Gastrocnemius medialis (tissue), 4 donors: ENCODE measurements around the gene ACVR1. TPM values are rescaled to one million over a fixed set of nuclear protein-coding genes. Genes with fewer than 3 reads are reported as not detected.

Source experiments
- ATAC-seq, 2 donors: fragments of 150-250 bp; one replicate each; pipeline ENCODE4 v1.9.1; 2016
- DNase-seq, 2 donors: peaks; one replicate each; pipeline ENCODE4 v3.0.0-alpha.2; 2019
- H3K27ac ChIP-seq, 4 donors: fragments of 200-600 bp; sonication (generic); 1 replicate in 1 of 4; 2 replicates in 3 of 4; pipeline ENCODE4 v1.5.1; 2016 to 2018; ENCODE audit warnings: mild to moderate bottlenecking in 2 of 4, moderate library complexity in 1 of 4
- H3K27me3 ChIP-seq, 3 donors: fragments of 200-600 bp; sonication (generic) in 2 of 3; 1 replicate in 1 of 3; 2 replicates in 2 of 3; pipeline versions ENCODE4 v1.5.1 to v1.6.0; 2016 to 2019; ENCODE audit warnings: mild to moderate bottlenecking in 1 of 3, moderate library complexity in 1 of 3
- H3K36me3 ChIP-seq, 2 donors: fragments of 200-600 bp; sonication (generic) in 1 of 2; one replicate each; pipeline ENCODE4 v1.5.1; 2017 to 2018
- H3K4me1 ChIP-seq, 2 donors: fragments of 200-600 bp; sonication (generic) in 1 of 2; one replicate each; pipeline ENCODE4 v1.5.1; 2016 to 2017; ENCODE audit warnings: mild to moderate bottlenecking in 2 of 2
- H3K4me3 ChIP-seq, 4 donors: fragments of 200-600 bp; sonication (generic) in 3 of 4; 1 replicate in 1 of 4; 2 replicates in 3 of 4; pipeline ENCODE4 v1.5.1; 2016 to 2019; ENCODE audit warnings: mild to moderate bottlenecking in 2 of 4
- H3K9me3 ChIP-seq, 3 donors: fragments of 200-600 bp; sonication (generic) in 2 of 3; 1 replicate in 1 of 3; 2 replicates in 2 of 3; pipeline ENCODE4 v1.5.1; 2016 to 2019
- CTCF ChIP-seq, 5 experiments: fragments of 450-650 bp in 3 of 5; fragments of 200-600 bp in 2 of 5; sonication (generic) in 2 of 5; IDR thresholded peaks in 4 of 5; conservative IDR thresholded peaks in 1 of 5; 1 replicate in 4 of 5; 2 replicates in 1 of 5; pipeline ENCODE4 v1.5.1; 2016 to 2019; ENCODE audit warnings: antibody characterized with exemption in 5 of 5, mild to moderate bottlenecking in 3 of 5, moderate library complexity in 3 of 5
- POLR2A ChIP-seq, 2 donors: fragments of 450-650 bp; IDR thresholded peaks; one replicate each; pipeline ENCODE4 v1.6.1; 2017; ENCODE audit warnings: antibody characterized with exemption in 2 of 2, mild to moderate bottlenecking in 2 of 2, moderate library complexity in 2 of 2
- in situ Hi-C, 4 donors: fragments of 200-750 bp; cut with MboI; loops; one replicate each; pipeline versions ENCODE4 v1.15.0 to v1.8.0; 2017; ENCODE audit warnings: low sequenced_read_pairs in 4 of 4
- intact Hi-C: fragments of 100-400 bp; cut with DNase I; formaldehyde crosslinking; loops from one replicate; pipeline ENCODE4 v1.15.1; 2023; ENCODE audit warnings: low total_unique reads
- total RNA-seq, 4 donors: library from RNA; depleted of rRNA; stranded (reverse); fragments of >200 nt; gene quantifications; one replicate each; pipeline versions ENCODE4 v1.1.0 to v1.2.3, GENCODE V29; 2016

Gene ACVR1
- total RNA-seq, 4 donors from 2014 or later: 10.8 to 18.4 (median 12.2) TPM

- Histone ChIP-seq H3K4me3 (no peak overlapping the region), H3K27me3 (no peaks in the 10 kb centered on the region), H3K4me1 (peaks cover 34 to 49% of the 10 kb centered on the region in 2 donors), H3K27ac (peak overlapping the region; percentile 52 to 86 (median 80)), H3K9me3 (no peaks in the 10 kb centered on the region), H3K36me3 (peaks cover 0 to 6% of the 10 kb centered on the region in 2 donors)
- ATAC-seq (no peak), DNase-seq (no peak)
- intact Hi-C loops (no loop called here), in situ Hi-C loops (no loop called here)
- TF ChIP-seq CTCF (IDR thresholded peaks at IDR 0.05 in 4 of 5, conservative IDR thresholded peaks at IDR 0.05 in 1 of 5) (no peak), POLR2A (IDR thresholded peaks at IDR 0.05) (no peak)
Observed at GRCh38 chr2:157810037-157810436, 66.1 kb downstream of the ACVR1 start.

- H3K9me3 ChIP-seq: no peaks in the 10 kb centered on the region
- H3K4me3 ChIP-seq: no peak overlapping the region
- H3K4me1 ChIP-seq: peaks cover 40 to 57% of the 10 kb centered on the region in 2 donors
- intact Hi-C loops: no loop called here
- ATAC-seq: peak; percentile 35 to 80
- TF ChIP-seq POLR2A (IDR thresholded peaks at IDR 0.05) (no peak), CTCF (IDR thresholded peaks at IDR 0.05 in 4 of 5, conservative IDR thresholded peaks at IDR 0.05 in 1 of 5) (no peak)
- H3K36me3 ChIP-seq: peaks cover 0 to 6% of the 10 kb centered on the region in 2 donors
- in situ Hi-C loops: no loop called here
- H3K27me3 ChIP-seq: no peaks in the 10 kb centered on the region
- peak overlapping the region; percentile 52 to 86 (median 80) for H3K27ac ChIP-seq
- peak in 1 of 2 donors; percentile 24 for DNase-seq
Observed at GRCh38 chr2:157809212-157809611, 66.9 kb downstream of the ACVR1 start.

- in situ Hi-C loops: no loop called here
- ATAC-seq: peak; percentile 86 to 91
- peaks cover 48 to 64% of the 10 kb centered on the region in 2 donors for H3K4me1 ChIP-seq
Observed at GRCh38 chr2:157808421-157808820, 67.7 kb downstream of the ACVR1 start.

GRCh38 chr2:157806426-157807077 is 69.6 kb downstream of the ACVR1 start:
- in situ Hi-C loops: no loop called here
- Histone ChIP-seq H3K9me3 (no peaks in the 10 kb centered on the region), H3K4me1 (peaks cover 51 to 71% of the 10 kb centered on the region in 2 donors), H3K27me3 (no peaks in the 10 kb centered on the region), H3K4me3 (no peak overlapping the region), H3K27ac (peak overlapping the region; percentile 52 to 86 (median 80)), H3K36me3 (no peaks in the 10 kb centered on the region)
- DNase-seq: no peak
- TF ChIP-seq CTCF (IDR thresholded peaks at IDR 0.05 in 4 of 5, conservative IDR thresholded peaks at IDR 0.05 in 1 of 5): no peak
- no peak for TF ChIP-seq POLR2A (IDR thresholded peaks at IDR 0.05)
- intact Hi-C loops: no loop called here
- ATAC-seq: no peak

More at GRCh38 chr2:157808421-157808820, 67.7 kb downstream of the ACVR1 start:
- H3K9me3 ChIP-seq: no peaks in the 10 kb centered on the region
- peak; percentile 70 to 74 for DNase-seq
- H3K27ac ChIP-seq: peak overlapping the region; percentile 52 to 86 (median 80)
- H3K27me3 ChIP-seq: no peaks in the 10 kb centered on the region
- no peak overlapping the region for H3K4me3 ChIP-seq
- H3K36me3 ChIP-seq: peaks cover 0 to 6% of the 10 kb centered on the region in 2 donors
- intact Hi-C loops: no loop called here
- TF ChIP-seq CTCF (IDR thresholded peaks at IDR 0.05 in 4 of 5, conservative IDR thresholded peaks at IDR 0.05 in 1 of 5) (peak in 1 of 5 experiments; percentile 26), POLR2A (IDR thresholded peaks at IDR 0.05) (no peak)
